ENCODE results near the gene FGFRL1.

FGFRL1 gene

DNA sequence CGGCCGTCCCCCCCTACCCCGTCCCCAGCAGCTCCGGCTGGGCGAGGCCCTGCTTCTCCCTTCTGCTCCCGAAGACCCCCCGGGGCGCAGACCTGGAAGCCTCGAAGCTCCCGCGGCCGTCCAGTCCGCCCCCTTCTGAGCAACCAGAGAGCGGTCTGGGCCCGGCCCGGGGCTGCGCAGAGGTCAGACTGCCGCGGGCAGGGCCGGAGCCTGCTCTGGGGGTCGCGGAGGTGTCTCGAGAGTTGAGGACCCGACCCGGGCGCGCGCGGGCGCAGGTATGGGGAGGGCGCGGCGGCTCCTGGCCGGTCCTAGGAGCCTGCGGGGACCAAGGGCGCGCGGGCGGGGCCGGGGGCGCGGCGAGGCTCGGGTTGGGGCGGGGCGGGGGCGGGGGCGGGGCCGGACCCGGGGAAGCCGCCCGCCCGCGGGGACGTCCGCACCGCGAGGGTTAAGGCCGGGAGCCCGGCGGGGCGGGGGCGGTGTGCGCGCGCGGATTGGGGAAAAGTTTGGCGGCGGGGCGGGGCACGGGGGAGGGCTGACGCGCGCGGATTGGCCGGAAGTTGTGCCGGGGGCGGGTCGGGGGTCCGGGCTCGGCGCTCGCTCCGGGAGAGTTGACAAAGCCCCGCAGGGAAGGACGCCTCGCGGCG is at the start of gene FGFRL1:
TSS of gene FGFRL1 (plus strand) at position 605 of the 644 bp plus-strand sequence. CDS start 860 bp downstream, outside the sequence.
- H3K9ac ChIP-seq (ENCODE audit: low read depth, low read length): peak within 1 kb of the TSS; percentile 56; the same call in 1 of the 2 replicates
- no peaks in the 10 kb centered on the region for H3K4me1 ChIP-seq (ENCODE audit: insufficient read depth, low read length)
- no peaks in the 10 kb centered on the region for H3K36me3 ChIP-seq (ENCODE audit: insufficient read depth, low read length)
- H3K9me3 ChIP-seq (ENCODE audit: control insufficient read depth, insufficient read depth, low read length): no peaks in the 10 kb centered on the region

- Histone ChIP-seq H3K9me3 (ENCODE audit: control insufficient read depth, insufficient read depth, low read length) (no peaks in the 10 kb centered on the region), H3K36me3 (ENCODE audit: insufficient read depth, low read length) (no peaks in the 10 kb centered on the region; the same call in 1 of the 2 replicates), H3K9ac (ENCODE audit: low read depth, low read length) (no peak overlapping the region), H3K4me1 (ENCODE audit: insufficient read depth, low read length) (no peaks in the 10 kb centered on the region)
Observed at GRCh38 chr4:962231-963208, 48.9 kb upstream of the FGFRL1 start.

DNA sequence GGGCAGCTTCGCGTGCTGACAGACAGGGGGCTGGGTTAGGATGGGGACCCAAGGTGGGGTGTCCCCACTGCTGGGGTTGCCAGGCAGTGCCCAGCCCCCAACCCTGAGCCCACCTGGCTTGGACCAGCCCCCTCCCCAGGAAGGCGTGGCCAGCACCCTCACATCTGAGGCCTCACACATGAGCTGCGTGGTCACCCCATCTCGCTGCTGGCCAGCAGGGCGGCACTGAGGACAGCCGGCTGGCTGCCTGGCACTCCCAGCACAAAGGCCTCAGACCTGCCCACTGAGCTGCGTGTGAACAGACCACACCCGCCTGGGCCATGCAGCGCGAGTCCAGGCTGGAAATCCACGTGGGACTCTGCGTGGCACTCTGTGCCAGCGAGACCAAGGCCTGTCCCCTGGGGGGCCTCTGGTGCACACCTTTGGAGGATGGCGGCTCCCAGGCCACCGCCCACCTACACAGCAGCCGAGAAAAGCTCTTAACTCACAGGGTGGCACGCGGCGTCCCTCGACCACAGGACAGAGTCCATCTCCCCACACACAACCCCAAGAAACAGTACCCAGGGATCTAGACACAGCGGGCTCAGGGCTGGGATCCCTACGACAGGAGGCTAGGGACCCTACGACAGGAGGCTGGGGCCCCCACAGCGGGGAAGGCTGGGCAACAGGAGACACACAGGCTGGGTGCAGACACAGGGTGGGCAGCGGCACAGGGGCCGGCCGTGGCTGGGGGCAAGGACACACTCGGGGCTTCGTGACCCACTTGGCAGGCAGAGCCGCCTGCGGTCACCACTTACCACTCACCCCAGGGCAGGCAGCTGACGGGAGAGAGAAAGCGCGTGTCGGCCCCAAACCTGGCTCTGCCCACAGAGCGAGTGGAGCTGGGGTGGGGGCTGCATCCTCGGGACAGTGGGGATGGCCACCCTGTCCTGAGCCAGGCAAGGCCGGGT is 47.9 kb upstream of the FGFRL1 start:
- no peaks in the 10 kb centered on the region; the same call in 1 of the 2 replicates for H3K36me3 ChIP-seq (ENCODE audit: insufficient read depth, low read length)
- no peak overlapping the region for H3K9ac ChIP-seq (ENCODE audit: low read depth, low read length)
- no peaks in the 10 kb centered on the region for H3K9me3 ChIP-seq (ENCODE audit: control insufficient read depth, insufficient read depth, low read length)
- no peaks in the 10 kb centered on the region; the same call in 1 of the 2 replicates for H3K4me1 ChIP-seq (ENCODE audit: insufficient read depth, low read length)

- no peaks in the 10 kb centered on the region; the same call in 1 of the 2 replicates for H3K4me1 ChIP-seq (ENCODE audit: insufficient read depth, low read length)
- H3K9me3 ChIP-seq (ENCODE audit: control insufficient read depth, insufficient read depth, low read length): no peaks in the 10 kb centered on the region
- no peak overlapping the region for H3K9ac ChIP-seq (ENCODE audit: low read depth, low read length)
- H3K36me3 ChIP-seq (ENCODE audit: insufficient read depth, low read length): no peaks in the 10 kb centered on the region; the same call in 1 of the 2 replicates
Observed at GRCh38 chr4:964346-965025, 46.9 kb upstream of the FGFRL1 start.

- Histone ChIP-seq H3K9ac (ENCODE audit: low read depth, low read length) (no peak overlapping the region), H3K4me1 (ENCODE audit: insufficient read depth, low read length) (no peaks in the 10 kb centered on the region; the same call in 1 of the 2 replicates)
Observed at GRCh38 chr4:965048-965765, 46.2 kb upstream of the FGFRL1 start.

GRCh38 chr4:965766-966134 is 45.7 kb upstream of the FGFRL1 start:
- Histone ChIP-seq H3K9me3 (ENCODE audit: control insufficient read depth, insufficient read depth, low read length) (no peaks in the 10 kb centered on the region), H3K4me1 (ENCODE audit: insufficient read depth, low read length) (no peaks in the 10 kb centered on the region; the same call in 1 of the 2 replicates), H3K9ac (ENCODE audit: low read depth, low read length) (no peak overlapping the region), H3K36me3 (ENCODE audit: insufficient read depth, low read length) (no peaks in the 10 kb centered on the region)

More at GRCh38 chr4:965048-965765, 46.2 kb upstream of the FGFRL1 start:
- H3K9me3 ChIP-seq (ENCODE audit: control insufficient read depth, insufficient read depth, low read length): no peaks in the 10 kb centered on the region
- H3K36me3 ChIP-seq (ENCODE audit: insufficient read depth, low read length): no peaks in the 10 kb centered on the region; the same call in 1 of the 2 replicates

GRCh38 chr4:966266-967112 is 44.9 kb upstream of the FGFRL1 start:
- Histone ChIP-seq H3K4me1 (ENCODE audit: insufficient read depth, low read length) (no peaks in the 10 kb centered on the region; the same call in 1 of the 2 replicates), H3K36me3 (ENCODE audit: insufficient read depth, low read length) (no peaks in the 10 kb centered on the region), H3K9me3 (ENCODE audit: control insufficient read depth, insufficient read depth, low read length) (no peaks in the 10 kb centered on the region), H3K9ac (ENCODE audit: low read depth, low read length) (no peak overlapping the region)

GRCh38 chr4:967113-968104 is 44.0 kb upstream of the FGFRL1 start:
- Histone ChIP-seq H3K36me3 (ENCODE audit: insufficient read depth, low read length) (no peaks in the 10 kb centered on the region), H3K9me3 (ENCODE audit: control insufficient read depth, insufficient read depth, low read length) (no peaks in the 10 kb centered on the region), H3K4me1 (ENCODE audit: insufficient read depth, low read length) (no peaks in the 10 kb centered on the region; the same call in 1 of the 2 replicates), H3K9ac (ENCODE audit: low read depth, low read length) (peak overlapping the region; percentile 42; the same call in 1 of the 2 replicates)

- Histone ChIP-seq H3K9me3 (ENCODE audit: control insufficient read depth, insufficient read depth, low read length) (no peaks in the 10 kb centered on the region), H3K9ac (ENCODE audit: low read depth, low read length) (no peak overlapping the region)
Observed at GRCh38 chr4:968221-968620, 43.2 kb upstream of the FGFRL1 start.

DNA sequence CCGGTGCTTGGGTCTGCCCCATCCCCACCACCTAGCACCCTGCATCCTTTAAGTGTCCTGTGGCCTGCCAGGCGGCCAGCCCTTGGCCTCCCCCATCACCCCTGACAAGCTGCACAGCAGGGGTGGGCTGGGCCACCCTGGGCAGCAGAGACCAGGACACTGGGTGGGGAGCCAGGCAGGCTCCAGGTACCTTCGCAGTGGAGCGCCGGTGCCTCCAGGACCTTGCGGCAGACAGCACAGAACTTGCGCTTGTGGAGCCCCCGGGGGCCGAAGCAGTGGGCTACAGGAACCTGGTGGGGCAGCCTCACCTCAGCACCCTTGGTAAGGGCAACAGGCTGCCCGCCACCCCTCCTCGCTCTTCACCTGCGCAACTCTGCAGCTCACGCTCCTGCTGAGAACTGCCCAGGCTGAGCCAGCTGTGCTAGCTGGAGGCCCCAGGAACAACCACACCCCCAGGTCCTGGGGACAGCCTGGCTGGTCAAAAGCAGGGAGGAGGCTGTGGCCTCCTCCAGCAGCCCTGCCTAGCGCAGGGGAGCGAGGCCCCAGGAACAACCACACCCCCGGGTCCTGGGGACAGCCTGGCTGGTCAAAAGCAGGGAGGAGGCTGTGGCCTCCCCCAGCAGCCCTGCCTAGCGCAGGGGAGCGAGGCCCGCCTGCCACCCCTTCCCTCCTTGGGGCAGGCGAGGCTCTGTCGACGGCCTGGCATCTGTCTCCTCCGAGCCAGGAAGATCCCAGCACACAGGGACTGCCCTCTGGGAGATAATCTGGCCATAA is 42.6 kb upstream of the FGFRL1 start:
- H3K4me1 ChIP-seq (ENCODE audit: insufficient read depth, low read length): no peaks in the 10 kb centered on the region; the same call in 1 of the 2 replicates
- H3K9me3 ChIP-seq (ENCODE audit: control insufficient read depth, insufficient read depth, low read length): no peaks in the 10 kb centered on the region
- no peaks in the 10 kb centered on the region for H3K36me3 ChIP-seq (ENCODE audit: insufficient read depth, low read length)
- no peak overlapping the region for H3K9ac ChIP-seq (ENCODE audit: low read depth, low read length)

More at GRCh38 chr4:968221-968620, 43.2 kb upstream of the FGFRL1 start:
- no peaks in the 10 kb centered on the region for H3K36me3 ChIP-seq (ENCODE audit: insufficient read depth, low read length)
- no peaks in the 10 kb centered on the region; the same call in 1 of the 2 replicates for H3K4me1 ChIP-seq (ENCODE audit: insufficient read depth, low read length)
